ENCODE measurements around the gene UNC13D.
"Not testable (repeated sequence)": the region's sequence is repeated elsewhere in the genome, so short reads cannot be mapped to it uniquely, and the experiment has no call there.

UNC13D gene

GRCh38 chr17:75843577-75844529 lies at the start of gene UNC13D:
Gene UNC13D, minus strand, starts transcription at chr17:75844404. Its CDS starts 67 bp downstream, at chr17:75844337.
- no peak for DNase-seq (ENCODE audit: low read depth in 2 of 3, low spot score in 2 of 3)

GRCh38 chr17:75893305-75894048 lies 49.3 kb upstream of the UNC13D start:
- no peak for DNase-seq (ENCODE audit: low read depth in 2 of 3, low spot score in 2 of 3)

- DNase-seq (ENCODE audit: low read depth in 2 of 3, low spot score in 2 of 3): no peak
These were observed 48.5 kb upstream of the UNC13D start for GRCh38 chr17:75892556-75893224.

GRCh38 chr17:75891605-75892555 lies 47.7 kb upstream of the UNC13D start:
- DNase-seq (ENCODE audit: low read depth in 2 of 3, low spot score in 2 of 3): no peak

- DNase-seq (ENCODE audit: low read depth in 2 of 3, low spot score in 2 of 3): no peak
These were observed 46.9 kb upstream of the UNC13D start for GRCh38 chr17:75891022-75891604.

- no peak for DNase-seq (ENCODE audit: low read depth in 2 of 3, low spot score in 2 of 3)
These were observed 45.2 kb upstream of the UNC13D start for GRCh38 chr17:75889454-75889853.

- no peak for DNase-seq (ENCODE audit: low read depth in 2 of 3, low spot score in 2 of 3)
These were observed 44.3 kb upstream of the UNC13D start for GRCh38 chr17:75888484-75888883.

- DNase-seq (ENCODE audit: low read depth in 2 of 3, low spot score in 2 of 3): not testable (repeated sequence)
These were observed 41.7 kb upstream of the UNC13D start for GRCh38 chr17:75885860-75886259.

GRCh38 chr17:75885431-75885830 lies 41.2 kb upstream of the UNC13D start:
- DNase-seq (ENCODE audit: low read depth in 2 of 3, low spot score in 2 of 3): no peak

GRCh38 chr17:75881678-75882454 lies 37.7 kb upstream of the UNC13D start:
- DNase-seq (ENCODE audit: low read depth in 2 of 3, low spot score in 2 of 3): no peak

- no peak for DNase-seq (ENCODE audit: low read depth in 2 of 3, low spot score in 2 of 3)
These were observed 36.1 kb upstream of the UNC13D start for GRCh38 chr17:75880266-75880665.

GRCh38 chr17:75878174-75878998 lies 34.2 kb upstream of the UNC13D start, which contains the start of gene TRIM47:
Gene TRIM47, minus strand, starts transcription at chr17:75878581. Its CDS starts 33 bp downstream, at chr17:75878548.
- DNase-seq (ENCODE audit: low read depth in 2 of 3, low spot score in 2 of 3): no peak

- peak in 1 of 3 experiments; percentile 45 for DNase-seq (ENCODE audit: low read depth in 2 of 3, low spot score in 2 of 3)
These were observed 33.6 kb upstream of the UNC13D start for GRCh38 chr17:75877752-75878173.

- no peak for DNase-seq (ENCODE audit: low read depth in 2 of 3, low spot score in 2 of 3)
These were observed 32.9 kb upstream of the UNC13D start for GRCh38 chr17:75876938-75877751.

- peak in 1 of 3 experiments; percentile 41 for DNase-seq (ENCODE audit: low read depth in 2 of 3, low spot score in 2 of 3)
These were observed 32.2 kb upstream of the UNC13D start for GRCh38 chr17:75876190-75876937.

- no peak for DNase-seq (ENCODE audit: low read depth in 2 of 3, low spot score in 2 of 3)
These were observed 31.7 kb upstream of the UNC13D start for GRCh38 chr17:75875940-75876189.
